ENCODE results near the gene ALCAM.
"Not testable (repeated sequence)": the region's sequence is repeated elsewhere in the genome, so short reads cannot be mapped to it uniquely, and the experiment has no call there.

GRCh38 chr3:105389759-105390158 lies 23.1 kb downstream of the ALCAM start:
- not testable (repeated sequence) for TF ChIP-seq CTCF (IDR thresholded peaks at IDR 0.05; ENCODE audit: insufficient read depth, low read length); REST (IDR thresholded peaks at IDR 0.05; ENCODE audit: insufficient replicate concordance, low read depth)
